Stimulated activated CD8-positive, alpha-beta memory T cell treated with anti-CD3 and anti-CD28 coated beads, Interleukin-15, amount 100 ng/mL, for 48 hours (primary cell): ENCODE measurements around the gene MRPS23.

Experiments used
- DNase-seq, 2 donors: peaks; one replicate each; pipeline ENCODE4 v3.0.0-alpha.2; 2020; ENCODE audit warnings: low read depth in 2 of 2

The MRPS23 gene

DNA sequence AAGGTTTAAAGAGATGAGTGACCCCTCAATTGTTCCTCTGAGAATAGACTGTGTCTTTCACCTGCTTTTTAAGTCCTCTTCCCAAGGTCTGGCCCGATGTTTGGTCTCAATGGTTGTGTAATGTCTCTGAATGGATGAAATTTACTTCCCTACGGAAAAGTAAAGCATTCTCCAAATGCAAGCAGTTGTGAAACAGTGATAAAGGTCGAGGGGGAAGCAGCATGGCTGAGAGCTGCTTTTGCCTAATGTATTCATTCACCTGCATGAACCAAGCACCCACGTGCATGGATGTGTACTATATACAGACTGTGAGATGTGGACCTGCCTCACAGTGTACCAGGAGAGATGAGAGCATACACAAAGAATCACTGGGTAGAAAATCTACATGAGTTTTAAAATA, 11.4 kb downstream of the MRPS23 start:
- no peak for DNase-seq

DNA sequence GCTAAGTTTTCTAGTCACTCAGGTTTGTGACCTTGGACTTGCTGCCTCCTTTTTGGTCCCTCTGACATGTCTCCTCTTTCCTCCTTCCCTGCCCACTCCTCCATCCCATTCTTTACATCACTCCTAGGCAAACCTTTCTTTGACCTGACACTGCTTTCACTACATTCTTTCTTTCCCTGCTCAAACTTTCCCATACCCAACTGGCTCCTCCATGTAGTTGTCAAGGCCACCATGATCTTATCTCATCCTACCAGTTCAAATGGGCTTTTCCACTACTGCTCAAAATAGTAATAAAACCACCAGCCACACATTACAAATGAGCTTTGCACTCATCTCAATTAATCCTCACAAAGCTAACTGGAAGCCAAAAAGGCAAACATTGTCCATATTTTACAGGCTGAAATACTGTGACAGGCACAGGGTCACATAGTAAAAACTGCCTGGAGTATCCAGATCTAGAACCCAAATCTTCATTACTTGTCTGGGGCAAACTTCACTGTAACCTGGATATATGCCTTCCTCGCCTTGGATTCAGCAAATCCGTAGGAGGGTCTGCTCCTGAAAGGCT, 14.4 kb downstream of the MRPS23 start:
- no peak for DNase-seq

DNA sequence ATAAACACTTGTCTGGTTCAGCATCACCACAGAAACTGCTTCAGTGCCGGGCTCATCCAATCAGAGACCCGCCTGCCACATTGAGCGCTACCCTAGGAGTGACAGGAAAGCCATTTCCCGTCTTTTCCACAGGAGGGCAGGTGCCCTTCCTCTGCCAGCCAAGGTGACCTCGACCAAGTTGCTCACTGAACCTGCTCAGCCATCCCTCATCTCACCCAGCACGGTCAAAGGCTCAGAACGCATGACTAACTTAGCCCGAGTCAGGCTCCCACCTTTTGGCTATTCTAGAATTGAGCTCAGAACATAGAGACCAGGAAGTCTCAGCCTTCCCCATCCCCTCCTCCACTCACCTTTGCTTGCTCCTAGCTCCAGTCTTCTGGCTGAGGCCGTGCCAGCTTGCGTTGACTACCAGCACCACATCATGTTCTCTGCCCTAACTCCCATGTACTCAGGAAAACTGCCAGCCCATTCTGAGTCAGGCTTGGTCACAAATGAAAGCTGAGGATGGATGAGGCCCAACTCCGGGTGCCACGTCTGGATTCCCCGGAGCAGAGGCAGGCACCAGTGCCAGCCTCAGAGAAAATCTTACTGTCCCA, 15.6 kb downstream of the MRPS23 start:
- no peak for DNase-seq

DNA sequence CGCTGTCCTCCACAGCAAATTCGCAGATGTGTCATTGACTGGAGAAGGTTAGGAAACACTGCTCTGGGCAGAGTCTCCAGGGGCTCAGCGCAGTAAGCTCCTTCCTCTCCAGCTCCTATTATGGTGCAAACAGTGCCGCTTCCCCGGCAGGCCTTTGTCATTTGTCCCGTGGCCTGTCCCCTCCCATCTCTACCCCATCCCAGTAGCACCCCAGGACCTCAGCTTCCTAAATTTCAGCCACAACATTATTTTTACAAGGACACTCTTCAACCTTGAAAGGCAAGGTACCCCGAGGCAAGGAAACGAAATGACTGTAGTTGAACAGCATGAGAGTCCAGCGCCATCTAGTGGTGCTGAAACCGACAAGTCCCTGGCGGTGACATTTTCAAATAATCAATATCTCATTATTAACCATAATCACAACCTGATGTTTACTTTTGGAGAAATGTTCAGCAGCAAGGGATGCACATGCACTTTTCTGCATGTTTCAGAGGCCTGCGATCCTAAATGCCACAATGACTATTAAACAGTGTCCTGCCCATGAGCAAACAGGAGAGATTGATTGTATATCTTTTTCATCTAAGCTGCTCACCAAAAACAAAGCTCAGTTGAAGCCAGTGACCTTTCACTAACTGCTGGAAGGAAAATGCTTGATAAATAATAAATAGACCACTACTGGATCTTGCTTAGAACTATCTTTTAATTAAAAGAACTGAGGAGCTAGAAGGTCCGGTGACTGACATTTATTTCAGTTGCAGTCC, 16.5 kb downstream of the MRPS23 start:
- peak; percentile 26 to 32 for DNase-seq

DNA sequence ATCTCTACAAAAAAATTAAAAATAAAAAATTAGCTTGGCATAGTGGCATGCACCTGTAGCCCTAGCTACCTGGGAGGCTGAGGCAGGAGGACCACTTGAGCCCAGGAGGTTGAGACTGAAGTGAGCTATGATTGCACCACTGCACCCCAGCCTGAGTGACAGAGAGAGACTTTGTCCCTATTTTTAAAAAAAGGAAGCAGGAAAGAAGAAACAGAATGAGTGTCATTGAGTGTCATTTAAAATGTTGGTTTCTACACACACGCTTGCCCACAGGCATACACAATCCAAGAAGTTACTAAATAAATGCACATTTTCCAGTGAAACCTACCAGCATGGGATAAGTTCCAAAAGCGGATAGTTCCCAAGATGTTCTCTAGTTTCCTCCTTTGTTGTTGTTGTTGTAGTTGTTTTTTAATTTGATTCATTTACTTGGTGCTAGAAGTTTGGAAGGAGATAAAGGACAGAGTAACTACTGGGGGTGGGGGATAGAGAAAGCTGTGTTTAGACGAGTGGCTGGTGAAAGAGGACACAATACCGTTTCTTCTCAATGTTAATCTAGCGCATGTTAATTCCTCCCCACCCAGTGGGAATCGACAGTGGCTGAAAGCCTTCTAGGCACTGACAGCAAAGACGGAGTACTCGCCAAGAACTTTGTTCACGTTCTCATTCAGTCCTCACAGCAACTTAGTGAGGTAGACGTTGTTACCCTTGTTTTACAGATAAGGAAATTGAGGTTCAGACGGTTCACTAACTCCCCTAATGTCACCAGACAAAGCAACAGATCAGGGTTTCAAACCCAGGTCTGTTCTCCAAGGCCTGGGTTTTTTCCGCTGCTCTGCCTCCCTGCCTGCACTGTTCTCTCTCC, 17.3 kb downstream of the MRPS23 start:
- no peak for DNase-seq

DNA sequence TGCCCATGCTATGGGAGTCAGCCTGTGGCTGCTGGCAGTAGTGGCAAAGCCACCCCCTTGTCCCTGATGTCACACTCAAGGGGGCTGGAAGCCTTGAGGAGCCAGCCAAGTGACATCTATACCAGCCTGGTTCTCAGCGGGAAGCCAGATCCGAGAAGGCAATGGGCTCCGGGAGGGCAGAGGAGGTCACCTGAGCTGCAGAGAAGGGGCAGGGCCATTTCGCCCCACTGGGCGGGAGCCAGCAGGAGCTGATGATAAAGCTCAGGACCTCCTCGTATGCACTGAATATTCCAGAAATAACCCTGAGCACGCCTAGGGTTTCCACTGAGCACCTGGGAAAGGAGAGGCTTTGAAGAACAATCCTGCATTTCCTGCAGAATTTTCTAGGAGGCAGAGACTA, 19.0 kb downstream of the MRPS23 start:
- no peak for DNase-seq

DNA sequence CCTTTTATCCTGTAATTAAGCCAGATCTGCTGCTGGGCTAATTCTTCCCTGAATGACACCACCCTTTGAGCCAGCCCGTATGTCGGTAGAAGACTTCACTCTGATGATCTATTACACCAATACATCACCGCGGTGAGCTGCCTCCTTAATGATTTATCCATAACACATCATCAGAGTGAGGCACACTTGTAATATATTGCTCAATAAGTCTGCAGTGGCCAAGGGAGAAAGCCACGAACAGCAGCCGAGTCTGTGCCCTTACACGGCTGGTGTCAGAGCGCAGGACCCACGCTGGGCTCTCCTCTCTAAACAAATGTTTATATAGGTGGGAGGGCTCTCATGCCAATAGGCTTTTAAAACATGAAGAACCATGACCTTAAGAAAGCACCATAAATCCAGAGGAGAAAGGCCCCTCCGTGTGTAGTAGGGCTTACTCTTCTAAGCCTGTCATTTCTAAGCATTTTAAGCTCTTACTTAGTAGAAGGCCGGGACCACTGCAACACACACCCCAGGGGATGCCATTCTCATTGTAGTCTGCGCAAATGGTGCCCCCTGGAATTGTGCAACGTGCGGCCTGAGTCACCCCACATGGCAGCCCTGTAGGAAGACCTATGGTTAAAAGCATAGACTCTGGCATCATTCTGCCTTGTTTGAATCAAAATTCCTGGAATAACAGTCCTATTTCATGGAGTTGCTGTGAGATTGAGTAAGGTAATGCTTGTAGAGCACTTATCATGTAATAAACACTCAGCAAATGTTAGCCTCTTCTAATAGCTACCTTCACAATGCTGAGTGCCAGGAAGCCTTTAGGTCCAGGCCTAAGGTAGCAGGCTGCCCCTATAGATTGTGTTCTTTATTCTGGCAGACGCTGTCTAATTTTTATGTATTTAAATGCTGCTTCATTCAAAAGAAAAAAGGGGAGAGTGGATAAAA, 26.1 kb downstream of the MRPS23 start:
- no peak for DNase-seq

DNA sequence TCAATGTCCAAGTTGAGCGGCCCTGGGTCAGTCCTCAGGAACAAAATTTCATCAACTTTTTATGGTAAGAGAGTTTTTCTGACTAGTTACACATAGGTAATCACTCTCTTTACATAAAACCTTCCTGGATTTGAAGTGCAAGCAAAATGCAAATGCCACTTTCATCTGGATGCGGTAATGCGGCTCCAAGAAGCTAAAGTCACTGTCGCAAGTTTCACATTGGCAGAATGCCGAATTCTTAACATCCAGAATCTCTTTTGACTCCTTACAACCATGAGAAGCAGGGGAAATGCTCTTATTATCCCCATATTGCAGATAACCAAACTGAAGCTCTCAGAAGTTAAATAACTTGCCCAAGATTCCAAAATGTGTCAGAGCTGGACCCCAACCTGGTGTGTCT, 30.0 kb downstream of the MRPS23 start:
- DNase-seq = no peak

DNA sequence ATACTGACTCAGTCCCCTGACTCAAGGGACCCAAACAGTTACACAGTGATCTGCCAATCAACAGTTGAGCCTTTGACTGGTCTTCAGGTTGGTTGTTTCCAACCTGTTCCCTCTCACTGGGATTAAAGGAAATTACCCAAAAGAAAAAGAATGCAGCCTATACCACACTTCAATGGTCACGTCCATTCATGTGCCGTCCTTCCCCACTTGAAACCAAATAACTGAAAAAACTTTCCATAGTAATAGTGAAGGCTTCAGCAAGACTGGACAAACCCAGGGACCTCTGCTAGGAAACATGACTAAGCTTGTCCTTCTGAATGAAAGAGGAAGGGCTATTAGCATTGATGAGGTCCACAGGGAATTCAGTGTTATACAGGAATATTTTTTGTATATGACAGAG, 30.6 kb downstream of the MRPS23 start:
- DNase-seq = no peak

DNA sequence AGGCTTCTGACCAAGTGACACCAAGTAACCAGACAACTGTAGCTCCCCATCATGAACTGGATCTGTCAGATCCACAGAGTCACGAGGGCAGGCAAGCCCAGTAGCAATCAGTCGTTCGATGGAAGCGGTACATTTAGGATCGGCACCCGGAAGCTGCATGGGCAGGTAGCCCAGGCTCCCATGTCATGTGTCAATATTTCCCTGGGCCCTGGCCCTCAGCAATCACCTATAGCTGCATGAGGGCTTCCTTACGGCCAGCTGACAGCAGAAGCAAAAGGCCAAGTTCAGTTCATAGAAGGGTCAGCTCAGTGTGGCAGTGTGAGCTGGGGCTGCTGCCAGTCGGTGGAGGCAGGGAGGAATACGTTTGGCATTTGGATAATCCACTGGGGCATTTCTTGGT, 31.8 kb downstream of the MRPS23 start:
- DNase-seq = no peak

DNA sequence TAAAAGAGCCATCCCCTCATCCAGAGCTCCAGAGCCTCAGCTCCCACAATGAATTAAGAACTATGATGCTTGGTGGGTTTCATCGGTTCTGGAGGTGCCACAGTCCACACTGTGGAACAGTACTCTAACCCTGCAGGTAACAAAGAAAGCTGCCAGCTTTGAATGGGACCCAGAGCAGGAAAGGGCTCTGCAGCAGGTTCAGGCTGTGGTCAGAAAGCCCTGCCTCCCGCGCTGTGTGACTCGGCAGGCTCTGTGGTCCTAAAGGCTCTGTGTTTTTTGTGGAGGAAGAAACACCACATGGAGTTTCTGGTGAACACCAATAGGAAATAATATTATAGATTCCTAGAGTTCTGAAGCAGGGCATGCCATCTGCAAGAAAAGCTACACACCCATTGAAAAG, 32.5 kb downstream of the MRPS23 start:
- DNase-seq = no peak

DNA sequence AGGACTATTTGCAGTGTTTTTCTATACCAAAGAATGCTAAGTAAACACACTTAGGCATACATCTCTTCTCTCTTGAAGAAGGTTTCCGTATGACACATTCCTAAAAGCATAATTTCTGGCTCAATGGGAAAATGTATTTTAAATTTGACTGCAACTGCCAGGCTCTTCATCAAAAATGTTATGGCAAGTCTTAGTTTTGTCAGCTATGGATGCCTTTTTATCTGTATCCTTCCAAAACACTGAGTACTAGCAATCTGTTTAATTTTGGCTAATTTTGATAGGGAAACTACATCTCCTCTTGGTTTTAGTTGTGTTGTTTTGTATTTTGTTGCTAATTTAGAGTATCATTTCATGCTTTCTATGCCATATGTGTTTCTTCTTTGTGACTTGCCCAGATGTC, 35.4 kb downstream of the MRPS23 start:
- no peak for DNase-seq

DNA sequence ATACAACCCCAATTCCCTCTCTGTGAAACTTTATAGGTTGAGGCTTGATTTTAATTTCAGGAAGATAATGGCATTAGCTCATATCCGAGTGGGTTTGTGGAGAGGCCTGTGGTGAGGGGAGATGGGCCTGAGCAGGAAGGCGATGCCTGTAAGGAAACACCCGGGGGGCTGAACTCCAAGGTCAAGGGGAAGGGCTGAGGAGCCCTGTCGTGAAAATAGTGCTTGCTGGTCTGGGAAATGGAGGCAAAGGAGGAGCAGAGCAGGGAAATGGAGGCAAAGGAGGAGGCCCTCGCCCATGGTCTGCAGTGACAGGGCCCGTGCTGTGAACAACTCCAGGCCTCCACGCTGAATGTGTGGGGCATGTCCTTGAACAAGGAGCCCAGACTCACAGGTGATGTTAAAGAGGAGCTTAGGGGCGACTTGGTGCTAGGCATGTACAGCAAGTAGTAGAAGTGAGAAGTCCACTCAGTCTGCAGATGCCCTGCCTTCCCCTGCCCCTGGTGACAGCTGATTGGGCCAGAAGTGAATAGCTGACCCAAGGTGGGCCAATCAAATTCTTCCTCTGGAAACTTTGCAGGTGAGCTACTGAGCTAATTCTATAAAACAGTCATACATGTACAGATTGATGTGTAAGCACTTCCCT, 38.1 kb downstream of the MRPS23 start:
- no peak for DNase-seq

DNA sequence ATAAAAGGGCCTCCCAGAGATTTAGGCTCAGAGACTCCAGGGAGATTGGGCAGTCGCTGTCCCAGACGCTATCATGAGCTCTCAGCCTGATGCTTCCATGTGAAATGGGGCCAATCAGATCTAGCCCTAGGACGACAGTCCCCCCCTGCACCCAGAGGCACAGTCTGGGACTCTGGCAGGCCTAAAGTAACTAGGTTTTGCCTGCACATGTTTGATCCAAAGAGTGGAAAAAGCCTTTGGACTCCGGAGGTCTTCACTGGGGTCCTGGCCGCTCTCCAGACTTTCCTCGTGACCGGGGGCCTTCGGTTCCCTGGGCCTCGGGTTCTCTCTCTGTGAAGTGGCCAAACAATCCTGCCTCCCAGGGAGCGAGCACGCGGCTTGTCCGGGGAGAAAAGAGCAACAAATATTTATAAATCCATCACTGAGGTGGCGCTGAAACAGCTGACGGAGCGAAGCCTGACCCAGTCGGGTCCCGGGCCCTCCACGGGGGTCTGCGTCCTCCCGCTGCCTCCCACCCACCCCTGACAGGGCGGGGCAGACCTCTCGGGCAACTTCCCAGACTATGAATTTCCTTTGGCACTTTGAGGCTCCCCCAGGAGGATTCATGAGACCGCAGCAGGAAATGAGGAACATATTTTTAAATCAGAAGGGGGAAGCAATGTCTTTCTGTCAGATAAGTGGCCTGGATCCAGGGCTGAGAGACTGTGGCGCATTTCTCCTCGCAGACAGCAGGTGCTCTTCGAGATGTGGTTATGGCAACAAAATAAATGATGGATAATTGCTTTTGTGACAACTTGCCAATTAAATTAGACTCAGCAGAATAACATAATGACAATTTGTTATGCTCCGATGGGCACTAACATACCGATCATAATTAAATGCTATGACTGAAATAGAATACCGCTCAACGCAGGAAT, 38.9 kb downstream of the MRPS23 start:
- no peak for DNase-seq

DNA sequence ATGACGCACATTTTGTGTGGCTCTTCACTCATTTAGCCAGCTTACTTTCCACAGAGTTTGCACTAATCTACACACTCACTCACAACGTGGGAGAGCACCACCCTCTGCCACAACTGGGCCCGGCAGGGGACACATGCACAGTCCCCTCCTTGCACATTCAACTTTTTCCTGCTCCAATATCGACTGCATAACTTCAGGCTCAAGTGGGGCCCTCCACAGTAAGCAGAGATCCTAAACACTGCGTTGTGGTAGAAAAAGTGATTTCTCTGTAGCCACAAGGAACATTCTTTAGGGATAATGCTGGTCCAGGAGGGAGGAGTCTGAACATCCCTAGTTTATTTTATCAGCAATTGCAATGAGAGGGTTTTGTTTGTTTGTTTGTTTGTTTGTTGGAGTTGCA, 40.0 kb downstream of the MRPS23 start:
- no peak for DNase-seq

DNA sequence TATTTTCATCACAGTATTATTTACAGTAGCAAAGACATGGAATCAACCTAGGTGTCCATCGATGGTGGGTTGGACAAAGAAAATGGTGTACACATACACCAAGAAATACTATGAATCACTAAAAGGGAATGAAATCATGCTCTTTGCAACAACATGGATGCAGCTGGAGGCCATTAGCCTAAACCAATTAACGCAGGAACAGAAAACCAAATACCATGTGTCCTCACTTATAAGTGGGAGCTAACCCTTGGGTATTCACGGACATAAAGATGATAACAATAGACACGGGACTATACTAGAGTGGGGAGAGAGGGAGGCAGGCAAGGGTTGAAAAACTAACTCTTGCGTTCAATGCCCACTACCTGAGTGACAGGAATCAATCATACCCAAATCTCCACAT, 41.0 kb downstream of the MRPS23 start:
- DNase-seq = no peak

DNA sequence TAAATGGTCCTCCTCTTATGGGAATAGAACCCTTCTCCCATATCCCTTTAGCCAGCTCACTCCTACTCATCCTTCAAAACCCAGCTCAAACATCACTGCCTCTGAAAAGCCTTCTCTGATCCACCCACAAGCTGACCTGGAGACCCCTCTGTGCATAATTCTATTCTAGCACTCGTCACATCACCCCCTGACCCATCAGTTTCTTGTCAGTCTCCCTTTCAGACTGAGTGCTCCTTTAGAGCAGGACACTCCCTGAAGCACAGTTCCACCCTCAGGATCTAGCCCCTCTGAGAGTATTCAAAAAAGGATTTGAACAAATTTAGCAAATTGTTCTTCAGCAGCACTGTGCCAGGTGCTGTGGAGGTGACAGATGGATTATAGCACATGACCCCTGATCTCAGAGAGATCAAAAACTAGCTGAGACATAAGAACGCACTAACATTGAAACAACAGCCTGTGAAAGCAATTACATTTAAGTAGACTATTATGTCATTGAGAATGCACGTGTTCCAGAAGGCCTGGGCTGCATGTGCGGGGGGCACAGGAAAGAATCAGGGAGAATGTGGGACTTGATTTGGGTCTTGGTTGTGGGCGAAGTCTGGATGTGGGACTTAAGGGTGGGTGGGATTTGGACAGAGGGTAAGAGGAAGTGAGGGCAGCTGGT, 43.5 kb downstream of the MRPS23 start:
- DNase-seq = no peak

DNA sequence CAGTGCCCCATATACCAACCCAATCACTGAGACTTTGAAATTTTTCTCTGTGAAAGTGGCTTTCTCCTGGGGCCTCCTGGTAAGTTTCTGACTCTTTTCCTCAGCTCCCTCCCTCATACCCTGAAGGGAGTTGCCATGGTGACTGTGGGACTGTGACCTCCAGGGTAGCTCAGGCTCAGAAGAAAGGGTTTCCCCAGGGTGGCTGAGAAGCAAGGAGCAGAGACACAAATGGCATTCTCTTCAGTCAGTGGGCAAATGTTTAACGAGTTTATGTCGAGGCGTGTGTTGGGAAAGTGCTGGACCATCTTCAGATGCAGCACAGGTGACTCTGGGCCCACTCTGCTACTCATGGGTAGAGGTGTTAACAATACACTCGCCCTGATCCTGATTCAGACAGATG, 46.8 kb downstream of the MRPS23 start:
- DNase-seq = no peak

DNA sequence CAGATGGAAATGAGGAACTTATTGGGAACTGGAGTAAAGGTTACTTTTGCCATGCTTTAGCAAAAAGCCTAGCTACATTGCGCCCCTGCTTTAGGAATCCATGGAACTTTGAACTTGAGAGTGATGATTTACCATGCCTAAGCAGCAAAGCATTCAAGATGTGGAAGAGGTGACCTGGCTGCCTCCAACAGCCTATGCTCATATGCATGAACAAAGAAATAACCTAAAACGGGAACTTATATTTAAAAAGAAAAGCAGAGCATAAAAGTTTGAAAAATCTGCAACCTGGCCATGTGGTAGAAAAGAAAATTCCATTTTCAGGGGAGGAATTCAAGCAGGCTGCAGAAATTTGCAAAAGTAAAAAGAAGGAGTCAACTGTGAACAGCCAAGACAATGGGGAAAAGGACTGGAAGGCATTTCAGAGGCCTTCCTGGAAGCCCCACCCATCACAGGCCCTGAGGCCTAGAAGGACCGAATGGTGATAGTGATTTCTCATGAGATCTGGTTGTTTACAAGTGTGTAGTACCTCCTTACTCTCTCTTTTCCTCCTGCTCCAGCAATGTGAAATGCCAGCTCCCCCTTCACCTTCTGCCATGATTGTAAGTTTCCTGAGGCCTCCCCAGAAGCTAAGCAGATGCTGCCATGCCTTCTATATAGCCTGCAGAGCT, 48.7 kb downstream of the MRPS23 start:
- no peak for DNase-seq
